SK-N-SH (cell line): ENCODE data around the gene SLC35C1.

Source experiments
- MXI1 ChIP-seq: IDR thresholded peaks from 2 replicates; pipeline ENCODE4 v1.6.1; 2012; ENCODE audit warnings: mild to moderate bottlenecking, low read depth, low read length, improper control_type of control experiment
- POLR2AphosphoS5 ChIP-seq: IDR thresholded peaks from 2 replicates; pipeline ENCODE4 v1.6.1; 2012; ENCODE audit warnings: low read depth, low read length
- TF ChIP-seq, protein P1 (sequence below): fragments of 200-600 bp; sonication (generic); IDR thresholded peaks from 2 replicates; pipeline ENCODE4 v1.6.1; 2017; ENCODE audit warnings: antibody characterized with exemption, mild to moderate bottlenecking, moderate library complexity
- TF ChIP-seq, protein P2 (sequence below): fragments of 150-350 bp; IDR thresholded peaks from 2 replicates; pipeline ENCODE4 v1.6.1; 2017; ENCODE audit warnings: antibody characterized with exemption, low read length, low read depth, borderline replicate concordance

DNA sequence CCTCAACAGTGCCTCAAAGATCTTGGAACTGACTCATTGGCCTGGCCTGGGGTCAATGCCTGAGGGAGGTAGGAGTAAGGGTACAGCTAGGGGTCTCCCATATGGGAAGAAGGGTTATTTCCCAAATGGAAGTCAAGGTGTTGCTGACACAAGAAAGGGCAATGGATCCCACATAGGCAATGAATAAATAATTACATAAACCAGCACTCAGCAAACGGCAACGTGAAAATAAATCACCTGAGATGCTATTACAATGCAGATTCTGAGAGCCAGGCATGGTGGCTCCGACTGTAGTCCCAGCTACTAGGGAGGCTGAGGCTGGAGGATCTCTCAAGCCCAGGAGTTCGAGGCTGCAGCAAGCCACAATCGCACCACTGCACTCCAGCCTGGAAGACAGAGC is 36.5 kb upstream of the SLC35C1 start:
- no peak for TF ChIP-seq POLR2AphosphoS5
- TF ChIP-seq, protein P1, sequence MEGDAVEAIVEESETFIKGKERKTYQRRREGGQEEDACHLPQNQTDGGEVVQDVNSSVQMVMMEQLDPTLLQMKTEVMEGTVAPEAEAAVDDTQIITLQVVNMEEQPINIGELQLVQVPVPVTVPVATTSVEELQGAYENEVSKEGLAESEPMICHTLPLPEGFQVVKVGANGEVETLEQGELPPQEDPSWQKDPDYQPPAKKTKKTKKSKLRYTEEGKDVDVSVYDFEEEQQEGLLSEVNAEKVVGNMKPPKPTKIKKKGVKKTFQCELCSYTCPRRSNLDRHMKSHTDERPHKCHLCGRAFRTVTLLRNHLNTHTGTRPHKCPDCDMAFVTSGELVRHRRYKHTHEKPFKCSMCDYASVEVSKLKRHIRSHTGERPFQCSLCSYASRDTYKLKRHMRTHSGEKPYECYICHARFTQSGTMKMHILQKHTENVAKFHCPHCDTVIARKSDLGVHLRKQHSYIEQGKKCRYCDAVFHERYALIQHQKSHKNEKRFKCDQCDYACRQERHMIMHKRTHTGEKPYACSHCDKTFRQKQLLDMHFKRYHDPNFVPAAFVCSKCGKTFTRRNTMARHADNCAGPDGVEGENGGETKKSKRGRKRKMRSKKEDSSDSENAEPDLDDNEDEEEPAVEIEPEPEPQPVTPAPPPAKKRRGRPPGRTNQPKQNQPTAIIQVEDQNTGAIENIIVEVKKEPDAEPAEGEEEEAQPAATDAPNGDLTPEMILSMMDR: no peak
- TF ChIP-seq, protein P2, sequence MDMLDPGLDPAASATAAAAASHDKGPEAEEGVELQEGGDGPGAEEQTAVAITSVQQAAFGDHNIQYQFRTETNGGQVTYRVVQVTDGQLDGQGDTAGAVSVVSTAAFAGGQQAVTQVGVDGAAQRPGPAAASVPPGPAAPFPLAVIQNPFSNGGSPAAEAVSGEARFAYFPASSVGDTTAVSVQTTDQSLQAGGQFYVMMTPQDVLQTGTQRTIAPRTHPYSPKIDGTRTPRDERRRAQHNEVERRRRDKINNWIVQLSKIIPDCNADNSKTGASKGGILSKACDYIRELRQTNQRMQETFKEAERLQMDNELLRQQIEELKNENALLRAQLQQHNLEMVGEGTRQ: no peak
- no peak for TF ChIP-seq MXI1
